Measurements from ENCODE around the gene C5orf63.

GRCh38 chr5:127025467-127025866 is 47.8 kb downstream of the C5orf63 start:
- TF ChIP-seq CTCF (conservative IDR thresholded peaks at IDR 0.05; ENCODE audit: low read depth in 2 of 2) (no peak), POLR2AphosphoS5 (IDR thresholded peaks at IDR 0.05; ENCODE audit: low read depth) (no peak), EZH2 (IDR thresholded peaks at IDR 0.05; ENCODE audit: low read depth, unreplicated experiment) (no peak), CREB1 (CRISPR knock-in tag; IDR thresholded peaks at IDR 0.05; ENCODE audit: low read depth) (no peak), REST (IDR thresholded peaks at IDR 0.05; ENCODE audit: unreplicated experiment) (no peak), EZH2phosphoT487 (IDR thresholded peaks at IDR 0.05; ENCODE audit: unreplicated experiment) (no peak), NANOG (IDR thresholded peaks at IDR 0.05; ENCODE audit: borderline replicate concordance) (no peak)
